ENCODE data around the gene SLCO3A1.

Gene SLCO3A1

GRCh38 chr15:91973481-91973880, 120.0 kb downstream of the SLCO3A1 start:
- no peak for DNase-seq

GRCh38 chr15:91974321-91974720, 120.8 kb downstream of the SLCO3A1 start:
- DNase-seq = no peak

GRCh38 chr15:91975241-91975978, 121.9 kb downstream of the SLCO3A1 start:
- no peak for DNase-seq

- DNase-seq = no peak
Measured at GRCh38 chr15:91976966-91977365, 123.5 kb downstream of the SLCO3A1 start.

- no peak for DNase-seq
Measured at GRCh38 chr15:91980502-91981267, 127.2 kb downstream of the SLCO3A1 start.

- no peak for DNase-seq
Measured at GRCh38 chr15:91981821-91982800, 128.6 kb downstream of the SLCO3A1 start.

GRCh38 chr15:91983729-91984340, 130.3 kb downstream of the SLCO3A1 start:
- no peak for DNase-seq

GRCh38 chr15:91985297-91985696, 131.8 kb downstream of the SLCO3A1 start:
- DNase-seq = no peak

GRCh38 chr15:91988071-91988470, 134.6 kb downstream of the SLCO3A1 start:
- DNase-seq = no peak

- no peak for DNase-seq
Measured at GRCh38 chr15:91988655-91989054, 135.1 kb downstream of the SLCO3A1 start.

GRCh38 chr15:91989821-91990220, 136.3 kb downstream of the SLCO3A1 start:
- DNase-seq = no peak

GRCh38 chr15:91992945-91993344, 139.4 kb downstream of the SLCO3A1 start:
- no peak for DNase-seq

GRCh38 chr15:91995146-91995545, 141.6 kb downstream of the SLCO3A1 start:
- no peak for DNase-seq

- no peak for DNase-seq
Measured at GRCh38 chr15:91997163-91997562, 143.7 kb downstream of the SLCO3A1 start.

- DNase-seq = no peak
Measured at GRCh38 chr15:92000709-92001108, 147.2 kb downstream of the SLCO3A1 start.

GRCh38 chr15:92001307-92001706, 147.8 kb downstream of the SLCO3A1 start:
- no peak for DNase-seq

GRCh38 chr15:92002666-92003065, 149.2 kb downstream of the SLCO3A1 start:
- no peak for DNase-seq

- DNase-seq = no peak
Measured at GRCh38 chr15:92003515-92004067, 150.1 kb downstream of the SLCO3A1 start.

GRCh38 chr15:92005154-92005553, 151.6 kb downstream of the SLCO3A1 start:
- no peak for DNase-seq

- no peak for DNase-seq
Measured at GRCh38 chr15:92006186-92007028, 152.9 kb downstream of the SLCO3A1 start.

GRCh38 chr15:92009162-92009561, 155.7 kb downstream of the SLCO3A1 start:
- no peak for DNase-seq
